ENCODE results near the gene GPR156.

DNA sequence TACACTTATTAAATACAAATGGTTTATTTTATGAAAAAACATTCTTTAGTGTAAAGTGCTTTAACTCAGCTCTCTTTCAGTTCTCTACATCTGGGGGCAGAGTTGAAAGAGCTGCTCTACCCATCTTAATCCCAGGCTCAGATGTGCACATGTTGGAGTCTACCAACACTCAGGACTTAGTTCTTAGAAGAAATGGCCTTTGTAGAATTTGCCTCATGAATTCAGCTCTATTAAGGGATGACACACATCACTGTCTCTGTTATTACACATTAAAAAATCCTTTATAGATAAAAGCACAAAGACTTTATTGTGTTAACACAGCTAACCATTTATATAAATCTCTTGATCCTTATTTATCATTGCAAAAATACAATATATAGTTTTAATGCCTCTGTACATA lies 159.0 kb downstream of the GPR156 start:
- TF ChIP-seq, protein P1, sequence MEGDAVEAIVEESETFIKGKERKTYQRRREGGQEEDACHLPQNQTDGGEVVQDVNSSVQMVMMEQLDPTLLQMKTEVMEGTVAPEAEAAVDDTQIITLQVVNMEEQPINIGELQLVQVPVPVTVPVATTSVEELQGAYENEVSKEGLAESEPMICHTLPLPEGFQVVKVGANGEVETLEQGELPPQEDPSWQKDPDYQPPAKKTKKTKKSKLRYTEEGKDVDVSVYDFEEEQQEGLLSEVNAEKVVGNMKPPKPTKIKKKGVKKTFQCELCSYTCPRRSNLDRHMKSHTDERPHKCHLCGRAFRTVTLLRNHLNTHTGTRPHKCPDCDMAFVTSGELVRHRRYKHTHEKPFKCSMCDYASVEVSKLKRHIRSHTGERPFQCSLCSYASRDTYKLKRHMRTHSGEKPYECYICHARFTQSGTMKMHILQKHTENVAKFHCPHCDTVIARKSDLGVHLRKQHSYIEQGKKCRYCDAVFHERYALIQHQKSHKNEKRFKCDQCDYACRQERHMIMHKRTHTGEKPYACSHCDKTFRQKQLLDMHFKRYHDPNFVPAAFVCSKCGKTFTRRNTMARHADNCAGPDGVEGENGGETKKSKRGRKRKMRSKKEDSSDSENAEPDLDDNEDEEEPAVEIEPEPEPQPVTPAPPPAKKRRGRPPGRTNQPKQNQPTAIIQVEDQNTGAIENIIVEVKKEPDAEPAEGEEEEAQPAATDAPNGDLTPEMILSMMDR (IDR thresholded peaks at IDR 0.05): no peak
- TF ChIP-seq POLR2AphosphoS5 (IDR thresholded peaks at IDR 0.05) (no peak), POLR2A (IDR thresholded peaks at IDR 0.05) (no peak)
